Measurements from ENCODE around the gene ZCCHC7.
A peak's percentile ranks its signal among the peaks of the same experiment; 100 is the strongest.
"Not testable (repeated sequence)": the region's sequence is repeated elsewhere in the genome, so short reads cannot be mapped to it uniquely, and the experiment has no call there.

The ZCCHC7 gene

GRCh38 chr9:37121881-37122280 lies 1.5 kb downstream of the ZCCHC7 start:
- no peak for DNase-seq (ENCODE audit: low spot score)

DNA sequence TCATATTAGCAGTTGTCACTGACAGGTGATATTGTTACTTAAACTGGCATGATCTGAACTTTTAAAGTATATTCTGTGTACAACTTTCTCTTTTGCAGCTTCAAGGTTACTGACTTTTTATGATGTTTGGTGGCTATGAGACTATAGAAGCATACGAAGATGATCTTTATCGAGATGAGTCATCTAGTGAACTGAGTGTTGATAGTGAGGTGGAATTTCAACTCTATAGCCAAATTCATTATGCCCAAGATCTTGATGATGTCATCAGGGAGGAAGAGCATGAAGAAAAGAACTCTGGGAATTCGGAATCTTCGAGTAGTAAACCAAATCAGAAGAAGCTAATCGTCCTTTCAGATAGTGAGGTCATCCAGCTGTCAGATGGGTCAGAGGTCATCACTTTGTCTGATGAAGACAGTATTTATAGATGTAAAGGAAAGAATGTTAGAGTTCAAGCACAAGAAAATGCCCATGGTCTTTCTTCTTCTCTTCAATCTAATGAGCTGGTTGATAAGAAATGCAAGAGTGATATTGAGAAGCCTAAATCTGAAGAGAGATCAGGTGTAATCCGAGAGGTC lies 5.9 kb downstream of the ZCCHC7 start:
- DNase-seq (ENCODE audit: low spot score) = no peak

DNA sequence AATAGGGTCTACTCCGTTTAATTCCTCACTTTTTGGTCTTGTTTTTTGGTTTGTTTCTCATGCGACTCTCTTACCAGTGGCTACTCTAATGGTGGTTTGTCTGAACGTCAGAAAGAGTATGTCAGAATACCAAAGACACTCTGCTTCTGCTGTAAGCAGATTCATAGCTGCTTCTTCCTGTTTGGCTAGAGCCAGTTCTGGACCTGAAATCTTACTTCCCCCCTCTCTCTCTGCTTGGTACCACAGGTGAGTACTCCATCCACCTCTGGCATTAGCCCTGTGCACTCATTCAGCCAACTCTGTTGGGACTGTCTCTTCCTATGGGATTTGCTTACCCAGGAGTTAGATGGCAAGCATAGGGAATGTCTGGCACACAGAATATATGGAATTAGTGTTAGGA lies 6.6 kb downstream of the ZCCHC7 start:
- DNase-seq (ENCODE audit: low spot score) = no peak

DNA sequence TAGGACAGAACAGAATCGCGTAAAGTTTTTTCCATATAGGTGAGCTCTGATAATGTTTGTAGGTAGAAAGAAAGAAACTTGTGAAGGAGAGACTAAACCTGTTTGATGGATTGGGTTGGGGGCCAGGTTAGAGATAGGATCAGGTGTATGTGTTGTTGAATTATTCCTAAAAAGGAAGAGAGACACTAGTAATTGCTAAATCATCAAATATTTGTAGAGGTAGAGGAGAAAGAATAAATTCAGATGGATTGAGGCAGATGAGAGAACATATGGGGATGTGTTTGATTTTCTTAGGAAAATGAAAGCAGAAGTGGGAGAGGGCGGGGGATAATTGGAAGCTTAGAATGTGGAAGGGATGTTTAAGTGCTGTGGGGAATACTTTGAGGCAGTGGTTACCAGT lies 7.7 kb downstream of the ZCCHC7 start:
- DNase-seq (ENCODE audit: low spot score) = no peak

DNA sequence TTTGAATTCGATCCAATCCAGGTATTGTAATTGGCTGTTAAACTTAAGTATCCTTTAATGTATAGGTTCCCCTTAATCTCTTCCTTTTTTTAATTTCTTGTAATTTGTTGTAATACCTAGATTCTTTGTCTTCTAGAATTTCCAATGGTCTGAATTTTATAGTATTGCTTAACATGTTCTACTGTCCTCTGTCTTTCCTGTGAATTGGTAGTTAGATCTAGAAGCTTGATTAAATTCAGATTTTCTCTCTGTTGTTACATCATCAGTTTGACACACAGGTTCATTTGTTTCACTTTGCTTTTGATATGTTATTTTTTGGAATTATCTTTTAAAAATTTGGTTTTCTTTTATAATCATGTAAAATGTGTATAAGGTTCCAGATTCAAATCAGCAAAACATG lies 13.8 kb downstream of the ZCCHC7 start:
- no peak for DNase-seq (ENCODE audit: low spot score)

DNA sequence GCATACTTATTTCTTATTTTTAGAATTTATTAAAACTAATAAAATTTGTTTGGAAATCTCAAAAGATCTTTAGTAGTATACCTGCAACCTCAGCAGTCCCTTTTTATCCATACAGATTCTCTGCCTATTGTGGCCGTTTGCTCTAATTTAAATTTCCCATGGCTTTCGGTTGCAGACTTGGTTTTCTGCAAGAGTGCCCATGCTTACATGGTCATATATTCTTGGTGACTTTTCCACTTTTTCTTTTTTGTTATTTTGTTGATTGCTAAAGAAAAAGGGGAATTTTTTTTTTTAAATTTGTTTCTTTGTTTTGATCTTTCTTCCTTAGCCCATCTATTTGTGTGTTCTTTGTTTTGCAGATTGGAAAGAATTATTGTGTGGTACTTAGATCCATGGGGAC lies 20.6 kb downstream of the ZCCHC7 start:
- peak; percentile 60 for DNase-seq (ENCODE audit: low spot score)

GRCh38 chr9:37144762-37145161 lies 24.4 kb downstream of the ZCCHC7 start:
- DNase-seq (ENCODE audit: low spot score) = peak; percentile 59

GRCh38 chr9:37146410-37146809 lies 26.0 kb downstream of the ZCCHC7 start:
- DNase-seq (ENCODE audit: low spot score) = peak; percentile 66

GRCh38 chr9:37148181-37148580 lies 27.8 kb downstream of the ZCCHC7 start:
- DNase-seq (ENCODE audit: low spot score) = no peak

DNA sequence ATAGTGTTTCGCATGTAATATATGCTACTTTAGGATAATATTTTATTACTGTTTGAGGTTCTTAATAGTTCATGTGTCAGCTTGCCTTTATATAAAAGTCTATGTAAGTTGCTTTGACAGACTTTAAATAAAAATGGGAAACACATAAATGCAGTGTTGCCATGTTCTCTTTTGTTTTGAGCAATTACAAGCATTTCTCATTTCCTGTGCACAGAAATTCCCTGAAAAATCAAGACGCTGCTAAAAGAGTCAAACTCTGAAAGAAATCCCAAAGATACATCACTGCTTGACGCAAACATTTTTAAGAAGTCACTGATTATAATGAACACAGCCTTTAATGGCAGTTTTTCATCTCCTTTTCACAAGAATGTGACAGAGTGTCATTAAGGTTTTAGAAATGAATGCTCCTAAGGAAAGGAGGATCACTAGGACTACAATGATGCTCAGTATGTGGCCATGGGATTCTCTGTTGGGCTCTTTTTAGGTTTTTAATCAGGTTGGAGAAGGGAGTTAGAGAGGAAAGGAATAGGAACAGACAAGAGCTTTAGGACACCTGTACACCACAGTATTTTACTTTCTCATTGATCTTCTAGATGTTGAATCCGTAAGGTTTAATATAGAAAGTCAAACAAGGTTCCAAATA lies 29.4 kb downstream of the ZCCHC7 start:
- DNase-seq (ENCODE audit: low spot score) = no peak

GRCh38 chr9:37150415-37150814 lies 30.0 kb downstream of the ZCCHC7 start:
- no peak for DNase-seq (ENCODE audit: low spot score)

GRCh38 chr9:37151812-37152211 lies 31.4 kb downstream of the ZCCHC7 start:
- no peak for DNase-seq (ENCODE audit: low spot score)

DNA sequence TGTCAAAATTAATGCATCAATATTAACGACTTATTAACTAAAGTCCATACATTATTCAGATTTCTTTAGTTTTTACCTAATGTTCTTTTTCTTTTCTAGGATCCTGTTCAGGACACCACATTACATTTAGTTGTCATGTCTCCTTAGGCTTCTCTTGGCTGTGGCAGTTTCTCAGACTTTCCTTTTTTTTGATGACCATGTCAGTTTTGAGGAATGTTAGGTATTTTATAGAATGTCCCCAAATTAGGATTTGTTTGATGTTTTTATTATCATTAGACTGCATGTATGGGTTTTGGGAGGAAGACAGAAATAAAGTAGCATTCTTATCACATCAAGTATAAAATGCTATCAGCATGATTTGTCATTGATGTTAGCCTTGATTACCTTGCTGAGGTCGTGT lies 32.0 kb downstream of the ZCCHC7 start:
- DNase-seq (ENCODE audit: low spot score) = no peak

GRCh38 chr9:37155601-37156000 lies 35.2 kb downstream of the ZCCHC7 start:
- no peak for DNase-seq (ENCODE audit: low spot score)

- DNase-seq (ENCODE audit: low spot score) = no peak
Measured at GRCh38 chr9:37156205-37156604, 35.8 kb downstream of the ZCCHC7 start.

- no peak for DNase-seq (ENCODE audit: low spot score)
Measured at GRCh38 chr9:37156781-37157356, 36.5 kb downstream of the ZCCHC7 start.

DNA sequence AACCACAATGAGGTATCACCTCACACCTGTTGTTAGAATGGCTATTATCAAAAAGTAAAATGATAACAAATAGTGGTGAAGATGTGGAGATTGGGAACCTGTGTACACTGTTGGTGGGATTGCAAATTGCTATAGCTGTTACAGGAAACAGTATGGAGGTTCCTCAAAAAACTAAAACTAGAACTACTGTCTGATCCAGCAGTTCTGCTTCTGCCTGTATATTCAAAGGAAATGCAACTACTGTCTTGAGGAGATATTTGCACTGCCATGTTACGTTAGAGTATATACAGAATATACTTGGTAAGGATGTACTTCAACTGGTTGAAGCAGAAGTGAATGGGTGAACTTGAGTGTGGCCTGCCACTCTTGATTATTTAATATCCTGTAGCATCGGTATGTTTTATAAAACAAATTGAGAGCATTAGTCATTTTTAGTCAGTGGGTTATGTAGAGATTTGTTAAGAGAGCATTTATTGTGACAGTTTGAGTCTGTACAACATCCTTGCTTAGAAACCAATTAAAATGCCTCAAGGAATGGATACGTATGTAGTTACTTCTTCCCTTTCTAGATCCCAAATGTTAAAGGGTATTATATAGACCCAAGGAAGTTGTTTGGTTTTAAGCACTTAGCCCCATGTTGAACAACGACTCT lies 37.5 kb downstream of the ZCCHC7 start:
- DNase-seq (ENCODE audit: low spot score) = no peak

DNA sequence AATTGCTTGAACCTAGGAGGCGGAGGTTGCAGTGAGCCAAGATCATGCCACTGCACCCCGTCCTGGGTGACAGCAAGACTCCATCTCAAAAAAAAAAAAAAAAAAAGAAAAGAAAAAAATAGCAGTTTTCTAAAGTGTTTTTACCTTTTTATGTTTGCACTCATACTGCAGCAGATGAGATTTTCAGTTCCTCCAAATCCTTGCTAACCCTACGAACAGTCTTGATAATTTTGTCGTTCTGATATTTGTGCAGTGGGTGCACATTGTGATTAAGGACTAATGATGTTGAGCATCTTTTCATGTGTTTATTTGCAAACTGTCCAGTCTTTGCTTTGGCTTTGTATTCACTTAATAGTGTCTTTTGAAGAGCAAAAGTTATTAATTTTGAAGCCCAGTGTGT lies 42.9 kb downstream of the ZCCHC7 start:
- DNase-seq (ENCODE audit: low spot score) = peak; percentile 41

DNA sequence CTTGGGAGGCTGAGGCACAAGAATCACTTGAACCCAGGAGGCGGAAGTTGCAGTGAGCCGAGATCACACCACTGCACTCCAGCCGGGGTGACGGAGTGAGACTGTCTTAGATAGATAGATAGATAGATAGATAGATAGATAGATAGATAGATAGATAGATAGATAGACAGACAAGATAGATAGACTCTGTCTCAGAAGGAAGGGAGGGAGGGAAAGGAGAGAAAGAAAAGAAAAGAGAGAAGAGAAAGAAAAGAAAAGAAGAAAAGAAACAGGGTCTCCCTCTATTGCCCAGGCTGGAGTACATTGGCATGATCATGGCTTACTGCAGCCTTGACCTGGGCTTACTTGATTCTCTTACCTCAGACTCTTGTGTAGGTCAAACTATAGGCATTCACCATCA lies 44.0 kb downstream of the ZCCHC7 start:
- not testable (repeated sequence) for DNase-seq (ENCODE audit: low spot score)

DNA sequence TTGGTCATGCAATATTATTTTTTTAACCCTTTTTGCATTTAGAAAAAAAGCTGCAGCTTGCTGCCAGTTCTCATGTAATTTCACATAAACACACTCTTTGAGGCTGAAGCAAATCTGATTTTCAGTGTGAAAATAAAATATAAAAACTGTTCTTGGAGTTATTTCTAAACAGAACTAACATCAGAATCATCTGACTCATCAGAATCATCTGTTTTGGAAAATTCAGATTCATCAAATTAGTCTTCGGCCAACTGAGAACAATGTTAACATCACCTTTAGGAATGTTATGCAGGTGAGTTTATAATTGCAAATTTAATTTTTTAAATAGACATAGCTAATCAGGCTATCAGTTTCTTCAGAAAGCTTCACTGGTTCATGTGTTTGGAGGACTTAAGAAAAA lies 45.3 kb downstream of the ZCCHC7 start:
- no peak for DNase-seq (ENCODE audit: low spot score)

DNA sequence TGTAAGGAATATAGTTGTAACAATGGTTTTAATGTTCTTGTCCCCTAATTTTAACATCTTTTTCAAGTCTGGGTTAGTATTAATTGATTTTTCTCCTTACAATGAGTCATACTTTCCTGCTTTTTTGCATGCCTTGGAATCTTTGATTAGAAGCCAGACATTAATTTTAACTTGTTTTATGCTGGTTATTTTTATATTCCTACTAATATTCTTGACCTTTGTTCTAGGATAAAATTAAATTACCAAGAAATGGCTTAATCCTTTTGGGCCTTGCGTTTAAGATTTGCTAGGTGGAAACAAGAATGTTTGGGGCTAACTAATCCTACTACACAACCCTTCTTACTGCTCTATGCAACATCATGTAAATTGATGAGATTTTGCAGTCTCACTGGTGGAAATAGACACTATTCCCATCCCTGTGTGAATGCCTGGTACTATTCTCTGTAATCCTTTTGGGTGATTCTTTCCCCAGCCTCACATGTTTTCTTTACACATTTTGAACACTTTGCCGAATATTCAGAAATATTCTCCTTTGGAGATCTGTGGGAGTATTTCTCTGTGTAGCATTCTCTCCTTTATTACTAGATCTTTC lies 47.2 kb downstream of the ZCCHC7 start:
- DNase-seq (ENCODE audit: low spot score) = no peak

GRCh38 chr9:37172557-37172956 lies 52.2 kb downstream of the ZCCHC7 start:
- DNase-seq (ENCODE audit: low spot score) = no peak

GRCh38 chr9:37174247-37174646 lies 53.9 kb downstream of the ZCCHC7 start:
- DNase-seq (ENCODE audit: low spot score) = no peak
